ENCODE measurements around the gene SEMA3B.
"Not testable (repeated sequence)": the region's sequence is repeated elsewhere in the genome, so short reads cannot be mapped to it uniquely, and the experiment has no call there.

SEMA3B gene

DNA sequence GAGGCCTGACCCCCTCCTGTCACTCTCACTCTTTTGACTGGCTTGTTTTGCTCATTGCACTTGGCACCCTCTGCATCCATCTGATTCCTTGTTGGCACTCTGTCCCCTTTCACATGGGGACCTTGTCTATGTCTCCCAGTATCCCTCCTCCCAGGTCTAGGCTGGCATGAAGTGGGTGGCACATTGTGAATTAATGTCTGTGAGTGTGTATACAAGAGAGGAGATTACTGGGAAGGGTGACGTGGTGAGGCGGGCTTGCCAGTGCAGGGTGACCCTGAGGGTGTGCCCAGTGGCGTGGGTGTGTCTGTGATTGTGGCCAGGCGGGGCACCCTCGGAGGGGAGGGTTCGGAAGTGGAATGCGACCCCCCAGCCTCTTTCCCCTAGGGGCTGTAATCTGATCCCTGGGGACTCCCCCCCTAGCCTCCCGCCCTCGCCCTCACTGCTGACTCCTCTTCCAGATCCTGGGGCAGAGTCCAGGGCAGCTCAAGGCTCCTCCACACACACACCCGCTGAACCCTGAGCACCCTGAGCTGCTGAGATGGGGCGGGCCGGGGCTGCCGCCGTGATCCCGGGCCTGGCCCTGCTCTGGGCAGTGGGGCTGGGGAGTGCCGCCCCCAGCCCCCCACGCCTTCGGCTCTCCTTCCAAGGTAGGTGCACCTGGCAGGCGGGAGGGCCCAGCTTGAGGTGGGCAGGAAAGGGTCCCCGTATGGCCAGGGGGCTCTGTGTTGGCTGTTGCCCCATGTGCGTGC lies at the start of gene SEMA3B:
Gene SEMA3B (plus strand): TSS at position 445 of the 749 bp plus-strand sequence. CDS start 94 bp downstream, at position 539.
- DNase-seq (ENCODE audit: low read depth in 2 of 2), result no peak

DNA sequence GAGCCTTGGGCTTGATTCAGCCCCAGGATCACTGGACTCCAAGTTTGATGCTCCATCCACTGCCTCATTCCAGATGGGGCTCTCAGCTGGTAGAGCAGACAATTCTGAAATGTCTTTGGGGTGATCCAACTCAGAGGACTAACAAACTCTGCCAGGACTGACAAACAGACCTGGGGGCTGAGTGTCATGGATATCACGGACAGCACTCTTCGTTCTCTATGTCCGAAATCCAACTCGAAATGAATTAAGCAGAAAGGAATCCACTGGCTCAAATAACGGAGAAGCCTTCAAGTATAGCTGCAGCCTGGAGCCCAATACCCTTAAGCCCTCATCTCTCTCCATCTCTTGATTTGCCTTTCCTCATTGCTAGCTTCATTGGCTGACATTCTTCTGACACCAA lies 49.7 kb upstream of the SEMA3B start:
- DNase-seq (ENCODE audit: low read depth in 2 of 2), result no peak

DNA sequence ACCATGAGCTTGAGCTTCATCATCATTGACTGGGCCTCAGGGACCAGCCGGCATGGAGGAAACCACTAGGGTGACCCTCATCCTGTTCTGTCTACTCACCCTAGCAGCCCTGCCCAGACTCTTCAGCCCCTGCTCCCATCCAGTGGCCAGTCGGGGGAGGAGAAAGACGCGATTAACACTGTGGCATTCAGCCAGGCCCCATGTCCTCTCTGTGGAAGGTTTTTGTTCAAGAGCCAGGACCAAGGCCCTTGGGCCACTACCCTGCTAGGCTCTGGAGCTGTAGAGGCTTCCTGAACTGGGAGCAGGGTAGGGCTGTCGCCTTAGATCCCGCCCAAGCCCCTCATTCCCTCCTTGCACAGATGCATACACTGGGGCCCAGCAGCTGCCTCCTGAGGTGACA lies 48.8 kb upstream of the SEMA3B start:
- DNase-seq (ENCODE audit: low read depth in 2 of 2), result no peak

DNA sequence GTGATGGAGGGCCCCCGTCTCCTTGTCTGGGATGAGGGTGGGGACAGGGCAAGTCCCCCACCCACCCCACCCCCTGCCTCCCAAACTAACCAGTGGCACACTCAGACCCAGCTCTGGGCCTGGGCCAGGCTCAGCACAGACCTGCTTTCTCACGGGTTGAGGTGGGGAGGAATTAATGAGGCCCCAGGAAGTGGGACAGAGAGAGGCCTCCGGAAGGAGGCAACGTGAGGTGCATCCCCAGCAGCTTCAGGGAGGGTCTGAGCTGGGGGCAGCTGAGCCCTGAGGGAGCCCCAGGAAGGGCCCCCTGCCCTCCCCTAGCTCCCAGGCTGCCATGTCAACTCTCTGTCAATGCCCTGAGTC lies 47.9 kb upstream of the SEMA3B start:
- DNase-seq (ENCODE audit: low read depth in 2 of 2), result no peak

DNA sequence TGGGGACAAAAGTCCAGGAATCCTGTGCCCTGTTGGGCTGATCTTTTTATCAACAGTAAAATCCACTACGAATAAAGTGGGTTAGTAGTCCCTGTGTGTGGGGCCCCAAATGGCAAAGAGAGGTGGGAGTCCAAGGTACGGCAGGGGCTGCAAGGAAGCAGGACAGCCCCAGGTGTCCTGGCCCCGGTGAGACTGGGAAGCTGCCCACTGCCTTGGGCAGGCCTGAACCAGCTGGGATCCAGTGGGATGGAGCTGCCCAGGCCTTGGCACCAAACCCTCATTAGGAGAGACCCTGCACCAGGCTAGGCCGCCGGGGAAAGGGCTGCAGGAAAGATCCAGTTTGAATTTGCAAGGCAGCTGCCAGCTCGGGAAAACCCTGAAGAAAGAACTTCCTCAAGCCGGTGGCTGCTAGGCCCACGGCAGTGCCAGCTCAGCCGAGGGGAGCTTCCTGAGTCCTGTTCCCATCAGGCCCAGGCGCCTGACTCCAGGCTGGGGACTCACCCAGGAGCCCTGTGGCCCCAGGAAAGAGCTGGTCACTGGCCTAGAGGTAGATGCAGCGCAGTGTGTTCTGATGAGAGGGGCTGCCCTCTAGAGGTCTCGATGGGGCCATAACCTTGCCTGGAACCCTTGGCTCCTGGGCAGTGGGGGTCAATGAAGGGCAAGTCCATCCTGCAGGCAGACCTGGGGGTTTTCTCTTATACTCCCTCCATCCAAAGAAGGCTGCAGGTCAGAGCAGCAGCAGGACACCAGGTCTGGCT lies 47.4 kb upstream of the SEMA3B start:
- no peak for DNase-seq (ENCODE audit: low read depth in 2 of 2)

DNA sequence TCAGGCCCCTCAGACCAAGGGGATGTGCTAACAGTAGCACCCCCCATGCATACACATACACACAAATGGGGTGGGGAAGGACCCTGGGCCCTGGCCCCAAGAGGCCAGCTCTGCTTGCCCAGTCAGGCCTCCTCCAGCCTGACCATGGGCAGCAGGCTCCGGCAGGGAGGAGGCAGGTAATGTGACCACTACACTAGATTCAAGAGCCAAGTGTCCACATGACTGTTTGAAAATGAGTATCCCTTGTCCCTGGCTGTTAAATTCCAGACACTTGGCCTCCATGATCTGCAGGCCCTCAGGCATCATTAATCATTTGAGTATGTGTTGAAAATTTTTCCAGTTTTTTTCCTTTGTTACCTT lies 46.8 kb upstream of the SEMA3B start:
- DNase-seq (ENCODE audit: low read depth in 2 of 2), result no peak

DNA sequence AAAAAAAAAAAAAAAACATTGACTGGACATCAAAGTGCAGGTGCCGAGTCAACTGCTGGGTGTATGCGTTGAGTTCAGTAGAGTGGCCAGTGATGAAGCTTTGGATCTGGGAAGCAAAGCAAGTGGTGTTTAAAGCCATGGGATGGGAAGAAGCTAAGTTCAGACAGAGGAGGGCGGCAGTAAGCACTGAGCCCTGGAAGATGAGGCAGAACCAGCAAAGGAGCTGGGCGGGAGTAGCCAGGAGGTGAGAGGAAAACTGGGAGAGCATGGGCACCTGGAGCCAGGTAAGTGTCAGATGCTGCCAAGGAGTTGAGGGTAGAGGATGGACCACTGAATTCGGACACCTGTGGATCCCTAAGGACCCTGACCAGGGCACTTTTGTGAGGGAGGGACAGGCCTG lies 44.3 kb upstream of the SEMA3B start:
- no peak for DNase-seq (ENCODE audit: low read depth in 2 of 2)

DNA sequence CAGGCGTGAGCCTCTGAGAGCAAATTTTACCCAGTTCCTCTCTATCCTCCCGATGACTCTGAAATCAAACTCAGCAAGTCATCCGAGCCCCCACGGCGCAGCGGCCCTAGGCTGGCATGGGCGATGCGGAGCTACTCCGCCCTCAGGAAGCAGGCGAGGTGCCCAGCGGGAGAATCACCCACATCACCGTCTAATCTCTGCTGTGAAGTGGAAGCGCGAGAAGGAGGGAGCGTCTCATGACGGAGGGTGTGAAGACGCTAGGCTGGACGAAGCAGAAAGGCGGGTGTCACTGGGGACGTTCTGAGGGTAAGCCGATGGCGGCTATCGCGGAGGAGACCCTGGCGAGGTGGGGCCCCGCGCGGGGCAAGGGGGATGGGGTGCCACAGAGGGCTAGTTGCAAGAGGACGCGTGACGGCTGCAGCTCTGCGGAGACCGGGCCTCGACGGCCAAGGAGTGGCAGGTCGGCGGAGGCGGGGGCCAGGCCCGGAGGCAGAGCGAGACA lies 42.0 kb upstream of the SEMA3B start:
- no peak for DNase-seq (ENCODE audit: low read depth in 2 of 2)

DNA sequence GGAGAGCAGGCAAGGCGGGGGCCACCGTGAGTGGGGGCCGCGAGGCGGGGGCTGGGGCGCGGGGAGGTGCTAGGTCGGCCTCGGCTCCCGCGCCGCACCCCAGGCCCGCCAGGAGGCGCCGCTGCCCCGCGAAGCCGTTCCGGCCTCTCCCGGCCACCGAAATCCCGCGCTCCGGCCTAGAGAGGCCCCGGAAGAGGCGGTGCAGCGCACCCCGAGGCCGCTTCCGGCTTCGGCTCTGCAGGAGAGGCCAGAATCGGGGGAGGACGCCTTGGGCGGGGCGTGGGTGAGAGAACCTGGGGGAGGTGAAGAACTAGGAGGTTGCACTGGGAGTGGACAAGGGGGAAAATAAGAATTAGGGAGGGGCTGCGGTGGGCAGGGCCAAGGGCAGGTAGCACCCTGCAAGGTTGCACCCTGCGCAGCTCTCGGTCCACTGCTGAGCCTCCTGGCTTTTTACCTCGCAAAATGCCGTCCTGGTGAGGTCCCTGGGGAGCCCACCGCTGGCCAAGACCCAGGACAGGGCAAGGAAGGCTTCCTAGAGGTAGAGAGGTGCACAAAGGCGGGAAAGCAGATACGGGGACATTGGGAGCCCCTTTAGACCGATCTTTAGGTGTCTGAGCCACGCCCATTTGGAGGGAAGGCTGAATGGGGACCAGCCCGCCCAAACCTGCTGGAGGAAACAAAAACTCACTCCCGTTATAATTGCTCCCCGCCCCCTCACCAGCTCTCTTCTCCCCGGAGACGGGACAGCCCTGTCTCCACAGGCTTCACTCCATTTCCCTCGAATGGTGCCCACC lies 41.4 kb upstream of the SEMA3B start:
- peak; percentile 78 to 87 for DNase-seq (ENCODE audit: low read depth in 2 of 2)

DNA sequence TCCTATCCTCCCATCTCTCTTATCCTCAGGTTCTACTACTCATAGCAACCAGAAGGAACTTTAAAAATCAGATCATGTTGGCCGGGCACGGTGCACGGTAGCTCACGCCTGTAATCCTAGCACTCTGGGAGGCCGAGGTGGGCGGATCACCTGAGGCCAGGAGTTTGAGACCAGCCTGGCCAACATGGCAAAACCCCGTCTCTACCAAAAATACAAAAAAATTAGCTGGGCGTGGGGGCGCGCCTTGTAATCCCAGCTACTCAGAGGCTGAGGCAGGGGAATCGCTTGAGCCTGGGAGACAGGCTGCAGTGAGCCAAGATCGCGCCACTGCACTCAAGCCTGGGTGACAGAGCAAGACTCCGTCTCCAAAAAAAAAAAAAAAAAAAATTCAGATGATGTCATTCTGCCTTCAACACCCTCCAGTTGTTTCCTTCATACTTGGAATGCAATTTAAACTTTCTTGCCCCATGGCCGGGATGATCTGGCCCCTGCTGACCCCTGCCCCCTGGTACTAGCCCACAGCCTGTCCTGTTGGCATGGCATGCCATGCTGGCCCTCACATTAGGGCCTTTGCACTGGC lies 40.7 kb upstream of the SEMA3B start:
- DNase-seq (ENCODE audit: low read depth in 2 of 2), result not testable (repeated sequence)

DNA sequence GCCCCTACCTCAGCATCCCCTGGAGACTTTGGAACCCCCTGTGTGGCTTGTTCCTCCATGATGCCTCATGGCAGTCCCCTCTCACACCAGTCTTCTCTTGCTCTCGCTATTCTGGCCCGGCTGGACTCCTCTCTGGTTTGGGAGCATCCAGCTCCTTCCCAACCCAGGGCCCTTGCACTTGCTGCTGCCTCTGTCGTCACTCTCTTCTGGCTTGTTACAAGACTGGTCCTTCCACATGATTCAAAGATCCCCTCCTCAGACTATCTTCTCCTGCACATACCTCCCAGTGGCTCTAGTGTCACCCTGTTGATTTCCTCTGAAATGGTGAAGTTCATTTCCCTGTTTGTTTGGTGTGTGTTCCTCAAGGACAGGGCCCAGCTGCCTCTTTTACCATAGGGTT lies 39.5 kb upstream of the SEMA3B start:
- no peak for DNase-seq (ENCODE audit: low read depth in 2 of 2)

DNA sequence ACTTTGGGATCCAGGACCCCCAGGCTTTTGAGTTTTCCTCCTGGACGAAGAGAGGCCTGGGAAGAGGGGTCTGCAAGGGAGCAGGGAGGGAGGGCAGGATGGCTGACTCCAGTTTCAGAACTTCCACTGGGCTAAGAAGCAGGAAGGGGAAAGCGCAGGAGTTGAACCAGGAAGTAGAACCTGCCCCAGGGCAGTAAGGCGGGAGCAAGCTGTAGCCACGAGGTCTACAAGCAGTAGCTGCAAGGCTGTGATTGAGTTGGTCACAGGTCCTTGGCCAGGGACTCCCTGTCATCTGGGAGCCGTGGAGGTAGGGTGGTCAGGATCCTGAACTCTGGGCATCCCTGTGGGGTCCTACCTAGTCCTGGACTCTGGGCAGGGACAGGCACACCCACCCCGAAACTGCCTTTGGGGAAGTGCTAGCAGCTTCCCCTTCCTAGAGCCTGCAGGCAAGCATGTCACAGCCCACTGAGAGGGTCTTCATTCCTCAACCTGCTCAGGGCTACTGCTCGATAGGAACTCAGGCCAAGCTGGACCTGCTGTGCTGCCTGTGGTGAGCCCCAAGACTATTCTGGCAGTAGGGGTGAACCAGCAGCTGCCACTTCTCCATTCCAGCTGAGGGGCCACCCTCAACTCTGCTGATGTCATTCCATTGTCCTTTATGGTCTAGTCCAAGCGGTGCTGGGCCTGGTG lies 38.7 kb upstream of the SEMA3B start:
- DNase-seq (ENCODE audit: low read depth in 2 of 2), result no peak

DNA sequence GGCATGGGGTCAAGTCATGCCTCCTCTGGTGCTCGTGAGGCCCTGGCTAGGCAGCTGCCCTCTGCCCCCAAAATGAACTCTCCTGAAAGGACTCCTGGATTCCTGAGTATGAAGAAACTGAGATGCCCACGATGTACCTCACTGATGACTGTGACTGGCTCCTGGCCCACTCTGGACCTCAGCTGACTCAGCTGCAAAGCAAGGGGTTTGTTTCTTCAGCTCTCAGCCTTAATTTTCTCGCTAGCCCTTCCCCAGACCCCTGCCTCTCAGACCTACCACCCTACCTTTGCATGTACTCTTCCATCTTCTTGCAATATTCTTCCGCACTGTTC lies 38.2 kb upstream of the SEMA3B start:
- DNase-seq (ENCODE audit: low read depth in 2 of 2), result no peak

DNA sequence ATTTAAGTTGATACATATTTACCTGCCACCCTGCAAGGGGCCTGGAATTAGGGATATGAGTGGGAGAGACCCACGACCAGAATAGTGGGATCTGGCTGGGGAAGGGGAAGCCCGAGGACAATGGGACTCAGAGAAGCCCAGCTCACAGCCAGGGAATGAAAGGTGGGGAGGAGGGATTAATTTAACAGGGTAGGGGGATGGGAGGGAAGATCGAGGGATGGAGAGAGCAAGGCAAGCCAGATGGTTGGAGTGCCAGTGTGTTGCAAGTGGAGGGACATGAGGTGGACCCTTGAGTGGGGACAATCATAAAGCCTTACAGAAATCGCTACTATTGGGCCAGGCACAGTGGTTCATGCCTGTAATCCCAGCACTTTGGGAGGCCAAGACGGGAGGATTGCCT lies 37.4 kb upstream of the SEMA3B start:
- DNase-seq (ENCODE audit: low read depth in 2 of 2), result no peak

DNA sequence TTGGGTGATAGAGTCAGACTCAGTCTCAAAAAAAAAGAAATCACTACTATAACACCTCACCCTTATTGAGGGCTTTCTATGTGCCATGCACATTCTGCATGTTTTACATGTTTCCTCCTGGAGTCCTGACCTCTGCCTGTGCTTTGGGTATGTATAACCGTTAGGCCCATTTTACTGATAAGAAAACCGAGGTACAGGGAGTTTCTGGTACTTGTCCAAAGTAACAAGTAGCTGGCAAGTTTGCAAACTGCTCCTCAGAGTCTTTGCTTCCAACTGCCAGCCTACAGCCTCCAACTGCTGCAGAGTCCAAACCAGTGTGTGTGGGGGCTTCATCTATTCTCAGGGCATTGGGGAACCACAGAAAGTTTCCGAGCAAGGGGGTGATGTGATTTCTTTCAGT lies 36.6 kb upstream of the SEMA3B start:
- DNase-seq (ENCODE audit: low read depth in 2 of 2), result no peak

DNA sequence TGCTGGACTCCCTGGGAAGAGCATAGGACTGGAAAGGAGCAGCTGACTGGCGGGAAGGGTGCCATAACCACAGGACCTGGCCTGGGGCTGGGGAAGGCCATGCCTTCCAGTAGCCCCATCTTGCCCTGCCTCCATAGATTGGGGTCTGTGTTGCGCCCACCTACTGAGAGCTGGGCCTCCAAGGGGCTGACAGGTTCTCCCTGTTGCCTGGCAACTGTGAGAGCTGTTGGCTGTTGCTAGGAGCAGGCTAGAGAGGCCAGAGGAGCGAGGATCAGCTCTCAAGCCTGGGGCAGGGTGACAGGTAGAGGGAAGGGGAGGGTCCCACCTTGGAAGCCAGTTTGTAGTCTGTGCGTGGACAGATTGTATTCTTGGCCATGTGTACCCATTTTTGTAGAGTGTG lies 35.8 kb upstream of the SEMA3B start:
- DNase-seq (ENCODE audit: low read depth in 2 of 2), result no peak

DNA sequence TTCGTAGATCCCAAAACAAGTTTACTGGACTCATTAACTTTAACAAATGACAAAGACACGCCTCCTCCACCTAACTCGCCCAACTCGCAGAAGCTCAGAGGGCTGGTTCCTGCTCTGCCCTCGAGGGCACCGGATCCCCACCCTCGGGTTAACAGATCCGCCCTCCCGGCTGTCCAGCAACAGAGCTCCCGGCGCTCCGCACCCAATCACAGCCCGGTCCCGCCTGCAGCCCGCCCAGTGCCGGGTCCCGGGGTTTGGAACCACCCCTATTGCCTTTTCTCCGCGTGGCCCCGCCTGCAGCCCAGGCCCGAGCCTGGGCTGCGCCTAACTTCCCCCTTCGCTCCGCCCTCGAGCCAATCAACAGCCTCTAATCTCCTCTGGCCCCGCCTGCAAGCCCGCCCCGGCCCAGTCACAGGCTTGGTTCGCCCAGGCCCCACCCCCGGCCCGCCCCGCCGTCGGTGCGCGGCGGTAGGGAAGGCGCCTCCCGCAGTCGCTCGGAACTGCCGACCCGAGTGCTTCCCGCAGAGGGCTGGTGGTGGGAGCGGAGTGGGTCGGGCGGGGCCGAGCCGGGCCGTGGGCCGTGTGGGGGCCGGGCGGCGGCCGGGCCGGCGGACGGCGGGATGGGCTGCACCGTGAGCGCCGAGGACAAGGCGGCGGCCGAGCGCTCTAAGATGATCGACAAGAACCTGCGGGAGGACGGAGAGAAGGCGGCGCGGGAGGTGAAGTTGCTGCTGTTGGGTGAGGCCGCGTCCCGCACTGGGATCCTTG lies 33.0 kb upstream of the SEMA3B start, which contains the start of gene GNAI2:
Gene GNAI2 (plus strand): TSS at position 489 of the 768 bp plus-strand sequence. CDS start 132 bp downstream, at position 621.
- DNase-seq (ENCODE audit: low read depth in 2 of 2), result peak; percentile 96 to 98

DNA sequence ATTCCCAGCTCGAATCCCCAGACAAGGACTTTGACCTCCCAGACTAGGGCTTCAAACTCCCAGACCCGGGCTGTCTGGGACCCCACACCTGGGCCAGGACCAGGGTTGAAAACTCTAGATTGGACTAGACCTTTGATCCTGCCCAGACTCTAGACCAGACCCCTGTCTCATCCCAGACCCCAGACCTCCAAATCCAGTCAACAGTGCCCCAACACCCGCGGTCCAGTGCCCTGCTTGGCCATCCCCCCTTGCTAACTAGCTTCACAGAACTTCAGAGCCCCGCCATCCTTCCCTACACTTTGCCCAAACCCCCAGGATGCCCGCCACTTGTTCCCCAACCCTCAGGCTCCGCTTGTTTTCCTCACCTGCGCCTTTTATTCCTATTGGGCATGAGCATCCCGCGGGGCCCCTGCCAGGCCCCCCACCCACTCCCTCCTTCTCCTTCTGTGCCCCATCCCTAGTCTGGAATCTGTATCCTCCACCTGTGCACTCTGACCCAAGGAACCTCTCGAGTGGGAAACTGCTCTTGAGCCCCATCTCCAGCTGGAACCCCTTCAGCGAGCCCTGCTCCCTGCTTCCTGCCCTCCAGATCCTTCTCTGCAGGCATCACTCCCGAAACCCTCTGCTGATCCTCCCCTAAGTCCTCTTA lies 32.3 kb upstream of the SEMA3B start:
- DNase-seq (ENCODE audit: low read depth in 2 of 2), result no peak

DNA sequence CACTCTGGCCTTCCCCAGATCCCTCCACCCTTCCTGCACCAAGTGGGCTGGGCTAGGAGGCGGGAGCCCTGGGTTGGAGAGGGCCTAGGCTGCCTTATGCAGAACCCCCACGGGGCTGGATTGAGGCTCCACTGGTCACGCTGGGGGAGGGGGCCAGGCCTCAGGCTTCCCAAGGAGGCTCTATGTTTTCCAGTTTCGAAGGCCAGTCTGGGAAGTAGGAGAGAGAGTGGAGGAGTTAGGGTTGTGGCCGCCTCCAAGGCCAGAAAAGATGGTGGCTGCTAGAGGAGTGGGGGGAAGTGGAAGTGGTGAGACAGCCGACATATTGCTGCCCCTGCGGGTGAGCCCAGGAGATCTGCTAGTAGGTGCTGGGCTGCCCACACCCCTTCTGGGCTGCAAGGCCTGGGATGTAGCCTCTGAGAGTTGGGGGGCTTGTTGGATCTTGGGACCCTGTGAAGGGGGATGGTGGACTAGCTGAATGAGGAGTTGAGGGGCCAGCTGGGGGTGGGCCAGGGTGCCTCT lies 31.8 kb upstream of the SEMA3B start:
- DNase-seq (ENCODE audit: low read depth in 2 of 2), result no peak

Measured in stimulated activated CD4-positive, alpha-beta T cell treated with anti-CD3 and anti-CD28 coated beads, Interleukin-12 subunit alpha, Interleukin-12 subunit beta, amount 100 ng/mL, for 24 hours (primary cell).